Measurements from ENCODE around the gene FMO1.

DNA sequence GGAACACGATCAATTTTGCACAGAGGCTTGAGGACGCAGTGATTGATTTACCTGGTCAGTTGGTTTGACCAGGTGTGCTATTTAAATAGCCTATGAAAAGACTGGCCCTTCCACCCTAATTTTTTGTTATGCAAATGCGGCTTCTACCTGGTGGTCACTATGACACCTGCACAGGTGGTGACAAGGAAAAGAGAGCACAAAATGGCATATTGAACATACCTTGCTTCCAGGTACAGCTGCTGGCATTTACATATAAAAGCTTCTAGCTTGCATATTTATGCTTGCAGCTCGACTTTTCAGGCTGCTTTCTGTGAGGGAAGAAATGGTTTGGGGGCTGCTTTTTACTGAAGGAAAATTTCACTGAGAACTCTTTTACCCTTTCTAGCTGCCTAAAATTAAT lies 50.4 kb downstream of the FMO1 start:
- TF ChIP-seq, protein P1, sequence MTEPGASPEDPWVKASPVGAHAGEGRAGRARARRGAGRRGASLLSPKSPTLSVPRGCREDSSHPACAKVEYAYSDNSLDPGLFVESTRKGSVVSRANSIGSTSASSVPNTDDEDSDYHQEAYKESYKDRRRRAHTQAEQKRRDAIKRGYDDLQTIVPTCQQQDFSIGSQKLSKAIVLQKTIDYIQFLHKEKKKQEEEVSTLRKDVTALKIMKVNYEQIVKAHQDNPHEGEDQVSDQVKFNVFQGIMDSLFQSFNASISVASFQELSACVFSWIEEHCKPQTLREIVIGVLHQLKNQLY (CRISPR knock-in tag; IDR thresholded peaks at IDR 0.05), result no peak
- TF ChIP-seq, protein P2, sequence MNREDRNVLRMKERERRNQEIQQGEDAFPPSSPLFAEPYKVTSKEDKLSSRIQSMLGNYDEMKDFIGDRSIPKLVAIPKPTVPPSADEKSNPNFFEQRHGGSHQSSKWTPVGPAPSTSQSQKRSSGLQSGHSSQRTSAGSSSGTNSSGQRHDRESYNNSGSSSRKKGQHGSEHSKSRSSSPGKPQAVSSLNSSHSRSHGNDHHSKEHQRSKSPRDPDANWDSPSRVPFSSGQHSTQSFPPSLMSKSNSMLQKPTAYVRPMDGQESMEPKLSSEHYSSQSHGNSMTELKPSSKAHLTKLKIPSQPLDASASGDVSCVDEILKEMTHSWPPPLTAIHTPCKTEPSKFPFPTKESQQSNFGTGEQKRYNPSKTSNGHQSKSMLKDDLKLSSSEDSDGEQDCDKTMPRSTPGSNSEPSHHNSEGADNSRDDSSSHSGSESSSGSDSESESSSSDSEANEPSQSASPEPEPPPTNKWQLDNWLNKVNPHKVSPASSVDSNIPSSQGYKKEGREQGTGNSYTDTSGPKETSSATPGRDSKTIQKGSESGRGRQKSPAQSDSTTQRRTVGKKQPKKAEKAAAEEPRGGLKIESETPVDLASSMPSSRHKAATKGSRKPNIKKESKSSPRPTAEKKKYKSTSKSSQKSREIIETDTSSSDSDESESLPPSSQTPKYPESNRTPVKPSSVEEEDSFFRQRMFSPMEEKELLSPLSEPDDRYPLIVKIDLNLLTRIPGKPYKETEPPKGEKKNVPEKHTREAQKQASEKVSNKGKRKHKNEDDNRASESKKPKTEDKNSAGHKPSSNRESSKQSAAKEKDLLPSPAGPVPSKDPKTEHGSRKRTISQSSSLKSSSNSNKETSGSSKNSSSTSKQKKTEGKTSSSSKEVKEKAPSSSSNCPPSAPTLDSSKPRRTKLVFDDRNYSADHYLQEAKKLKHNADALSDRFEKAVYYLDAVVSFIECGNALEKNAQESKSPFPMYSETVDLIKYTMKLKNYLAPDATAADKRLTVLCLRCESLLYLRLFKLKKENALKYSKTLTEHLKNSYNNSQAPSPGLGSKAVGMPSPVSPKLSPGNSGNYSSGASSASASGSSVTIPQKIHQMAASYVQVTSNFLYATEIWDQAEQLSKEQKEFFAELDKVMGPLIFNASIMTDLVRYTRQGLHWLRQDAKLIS (CRISPR knock-in tag; IDR thresholded peaks at IDR 0.05; ENCODE audit: borderline replicate concordance), result no peak
- TF ChIP-seq ETV6 (CRISPR knock-in tag; IDR thresholded peaks at IDR 0.05) (no peak), E2F4 (CRISPR knock-in tag; IDR thresholded peaks at IDR 0.05; ENCODE audit: borderline replicate concordance, low read depth) (no peak), JUN (CRISPR knock-in tag; IDR thresholded peaks at IDR 0.05) (no peak)
- TF ChIP-seq, protein P3, sequence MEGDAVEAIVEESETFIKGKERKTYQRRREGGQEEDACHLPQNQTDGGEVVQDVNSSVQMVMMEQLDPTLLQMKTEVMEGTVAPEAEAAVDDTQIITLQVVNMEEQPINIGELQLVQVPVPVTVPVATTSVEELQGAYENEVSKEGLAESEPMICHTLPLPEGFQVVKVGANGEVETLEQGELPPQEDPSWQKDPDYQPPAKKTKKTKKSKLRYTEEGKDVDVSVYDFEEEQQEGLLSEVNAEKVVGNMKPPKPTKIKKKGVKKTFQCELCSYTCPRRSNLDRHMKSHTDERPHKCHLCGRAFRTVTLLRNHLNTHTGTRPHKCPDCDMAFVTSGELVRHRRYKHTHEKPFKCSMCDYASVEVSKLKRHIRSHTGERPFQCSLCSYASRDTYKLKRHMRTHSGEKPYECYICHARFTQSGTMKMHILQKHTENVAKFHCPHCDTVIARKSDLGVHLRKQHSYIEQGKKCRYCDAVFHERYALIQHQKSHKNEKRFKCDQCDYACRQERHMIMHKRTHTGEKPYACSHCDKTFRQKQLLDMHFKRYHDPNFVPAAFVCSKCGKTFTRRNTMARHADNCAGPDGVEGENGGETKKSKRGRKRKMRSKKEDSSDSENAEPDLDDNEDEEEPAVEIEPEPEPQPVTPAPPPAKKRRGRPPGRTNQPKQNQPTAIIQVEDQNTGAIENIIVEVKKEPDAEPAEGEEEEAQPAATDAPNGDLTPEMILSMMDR (IDR thresholded peaks at IDR 0.05), result no peak
